NOMO-1 treated with DMSO at 0.1 percent for 48 hours (cell line): ENCODE results near the gene SLC16A12.
"Not testable (repeated sequence)": the region's sequence is repeated elsewhere in the genome, so short reads cannot be mapped to it uniquely, and the experiment has no call there.

Experiments
- DNase-seq: peaks from one replicate; lab custom pipeline; 2025; ENCODE audit not compliant: unreplicated experiment; lab: John Stamatoyannopoulos, UW

Gene SLC16A12

DNA sequence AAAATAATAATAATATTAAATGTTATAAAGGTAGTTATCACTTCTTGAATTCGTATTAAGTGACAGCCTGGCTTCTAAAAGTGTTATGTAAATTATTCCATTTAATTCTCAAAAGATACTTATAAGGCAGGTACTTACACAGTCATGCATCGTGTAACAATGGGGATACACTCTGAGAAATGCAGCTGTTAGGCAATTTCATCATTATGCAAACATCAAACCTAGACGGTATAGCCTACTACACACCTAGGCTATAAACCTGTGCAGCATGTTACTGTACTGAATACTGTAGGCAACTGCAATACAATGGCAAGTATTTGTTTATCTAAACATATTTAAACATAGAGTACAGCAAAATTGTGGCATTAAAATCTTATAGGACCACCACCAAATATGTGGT lies 141.5 kb downstream of the SLC16A12 start:
- DNase-seq: no peak

DNA sequence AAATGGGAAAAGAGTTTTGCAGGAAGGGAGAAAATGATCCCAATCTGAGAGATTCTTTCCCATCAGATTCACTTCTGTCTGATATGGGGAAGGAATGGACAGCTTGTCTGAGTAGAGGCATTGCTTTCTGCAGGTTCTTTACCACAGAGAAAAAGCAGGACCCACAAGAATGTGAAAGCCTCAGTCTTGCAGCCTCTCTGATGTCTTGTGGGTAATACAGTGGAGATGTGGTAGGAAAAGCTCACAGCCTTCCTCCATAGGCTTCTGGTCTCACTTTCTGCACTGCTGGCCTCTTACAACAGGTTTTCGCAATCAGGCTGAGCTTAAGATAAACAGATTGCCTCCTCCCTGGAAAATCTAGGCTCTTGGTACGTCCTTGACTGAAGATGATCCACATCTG lies 142.4 kb downstream of the SLC16A12 start:
- DNase-seq: peak; percentile 43

DNA sequence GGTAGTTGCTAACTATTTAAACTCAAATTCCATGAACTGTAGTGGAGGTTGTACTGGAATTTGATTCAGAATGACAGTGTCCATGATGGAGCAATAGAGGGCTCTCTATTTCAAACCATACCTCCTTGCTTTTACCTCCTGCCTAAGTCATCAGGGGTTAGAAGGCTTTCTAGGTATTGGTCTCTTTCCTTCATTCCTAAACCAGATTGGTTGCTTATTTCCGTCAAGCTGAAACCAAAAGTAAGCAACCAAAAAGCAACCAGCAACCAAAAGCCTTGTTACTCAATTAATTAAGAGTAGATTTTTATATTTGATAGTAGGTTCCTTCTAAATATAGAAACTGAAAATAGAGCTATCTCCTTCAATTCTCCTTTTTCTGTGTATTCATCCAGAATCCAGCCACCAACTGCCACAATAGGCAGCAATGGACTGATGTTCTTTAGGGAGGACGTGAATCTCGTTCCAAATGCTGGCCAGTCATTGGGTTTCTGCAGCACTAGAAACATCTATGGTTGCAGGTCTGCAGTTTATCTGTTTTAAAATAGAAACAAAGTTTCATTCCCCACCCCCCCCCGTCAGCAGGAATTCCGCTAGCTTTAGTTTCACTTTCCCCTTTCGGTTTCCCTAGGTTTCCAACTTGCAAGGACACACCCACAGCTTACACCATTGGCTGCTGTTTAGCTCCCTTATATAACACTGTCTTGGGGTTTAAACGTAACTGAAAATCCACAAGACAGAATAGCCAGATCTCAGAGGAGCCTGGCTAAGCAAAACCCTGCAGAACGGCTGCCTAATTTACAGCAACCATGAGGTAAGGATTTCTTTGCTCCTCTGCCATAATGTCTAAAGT lies 143.3 kb downstream of the SLC16A12 start, which contains the start of gene IFIT1:
IFIT1 (plus strand) TSS at position 717 of the 850 bp plus-strand sequence; CDS start at position 807, 90 bp downstream.
- peak; percentile 58 for DNase-seq

DNA sequence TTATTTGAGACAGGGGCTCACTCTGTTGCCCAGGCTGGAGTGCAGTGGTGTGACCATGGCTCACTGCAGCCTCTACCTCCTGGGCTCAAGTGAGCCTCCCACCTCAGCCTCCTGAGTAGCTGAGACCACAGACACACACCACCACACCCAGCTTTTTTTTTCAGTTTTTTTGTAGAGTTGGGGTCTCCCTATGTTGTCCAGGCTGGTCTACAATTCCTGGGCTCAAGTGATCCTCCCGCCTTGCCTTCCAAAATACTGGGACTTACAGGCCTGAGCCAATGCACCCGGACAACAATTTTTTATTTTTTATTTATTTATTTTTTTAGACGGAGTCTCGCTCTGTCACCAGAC lies 144.2 kb downstream of the SLC16A12 start:
- DNase-seq: not testable (repeated sequence)

DNA sequence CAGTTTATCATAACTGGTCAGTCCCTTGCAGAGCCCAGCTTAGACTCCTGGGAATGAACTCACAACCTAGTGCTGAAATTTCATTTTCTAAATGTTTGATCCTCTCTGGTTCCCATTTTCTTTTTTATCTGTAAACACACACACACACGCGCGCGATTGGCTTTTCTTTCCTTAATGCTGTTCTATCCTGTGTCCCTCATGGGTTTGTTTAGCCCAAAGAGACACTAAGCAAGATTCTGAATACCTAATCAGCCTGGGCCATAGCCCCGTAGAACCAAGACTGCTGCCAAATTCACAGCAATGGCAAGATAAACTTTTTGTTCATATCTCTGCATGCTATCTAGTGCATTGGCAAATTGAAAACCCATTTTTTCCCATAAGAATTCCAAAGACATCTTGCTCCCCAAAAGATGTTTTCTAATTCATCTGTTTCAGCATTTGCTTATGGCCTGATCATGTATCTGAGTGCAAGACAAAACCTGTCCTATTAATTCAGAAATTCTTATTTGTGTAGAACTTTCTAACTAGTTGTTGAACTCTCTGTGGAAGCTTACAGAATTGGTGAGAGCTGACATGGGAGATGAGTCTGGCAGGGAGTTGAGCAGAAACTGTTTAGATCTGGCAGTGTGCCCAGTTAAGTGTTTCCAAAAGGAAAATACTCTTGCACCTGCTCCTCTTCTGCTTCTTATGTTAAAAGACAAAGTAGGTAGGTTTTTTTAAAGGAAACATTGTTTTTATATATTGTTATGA lies 144.7 kb downstream of the SLC16A12 start:
- DNase-seq: no peak

DNA sequence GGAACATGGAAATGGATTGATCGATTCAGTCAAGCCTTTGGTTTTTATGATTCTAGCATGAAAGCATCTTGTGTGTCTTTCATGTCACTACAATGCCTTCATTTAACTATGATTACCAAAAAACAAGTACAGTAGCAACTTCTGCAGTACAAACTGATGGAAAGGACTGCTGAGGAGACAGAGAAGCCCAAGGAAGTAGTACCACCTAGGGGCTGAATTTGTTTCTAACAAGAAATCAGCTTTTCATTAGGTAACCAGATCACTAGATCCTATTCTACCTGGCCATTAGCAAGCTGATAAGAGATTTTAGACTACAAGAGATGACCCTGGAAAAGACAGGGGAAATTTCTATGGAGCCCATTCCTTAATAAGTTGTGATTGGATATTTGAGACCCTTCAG lies 146.1 kb downstream of the SLC16A12 start:
- peak; percentile 26 for DNase-seq

DNA sequence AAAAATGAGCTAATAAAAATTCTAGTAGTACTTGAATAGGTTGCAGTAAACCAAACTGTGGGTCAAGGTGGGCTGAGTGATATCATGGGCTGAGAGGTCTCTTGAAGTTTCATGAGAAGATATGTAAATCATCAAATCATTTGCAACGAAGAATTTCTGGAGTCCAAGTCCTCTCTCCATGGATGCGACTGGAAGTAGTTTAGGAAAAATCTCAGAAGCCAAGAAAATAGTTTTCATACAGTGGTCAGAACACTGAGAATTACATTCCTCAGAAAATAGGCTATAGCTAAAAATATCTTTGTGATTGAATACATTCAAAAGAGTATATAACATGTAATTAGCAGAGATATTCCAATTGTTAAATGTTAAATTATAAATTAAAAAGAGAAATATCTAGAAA lies 146.6 kb downstream of the SLC16A12 start:
- no peak for DNase-seq

DNA sequence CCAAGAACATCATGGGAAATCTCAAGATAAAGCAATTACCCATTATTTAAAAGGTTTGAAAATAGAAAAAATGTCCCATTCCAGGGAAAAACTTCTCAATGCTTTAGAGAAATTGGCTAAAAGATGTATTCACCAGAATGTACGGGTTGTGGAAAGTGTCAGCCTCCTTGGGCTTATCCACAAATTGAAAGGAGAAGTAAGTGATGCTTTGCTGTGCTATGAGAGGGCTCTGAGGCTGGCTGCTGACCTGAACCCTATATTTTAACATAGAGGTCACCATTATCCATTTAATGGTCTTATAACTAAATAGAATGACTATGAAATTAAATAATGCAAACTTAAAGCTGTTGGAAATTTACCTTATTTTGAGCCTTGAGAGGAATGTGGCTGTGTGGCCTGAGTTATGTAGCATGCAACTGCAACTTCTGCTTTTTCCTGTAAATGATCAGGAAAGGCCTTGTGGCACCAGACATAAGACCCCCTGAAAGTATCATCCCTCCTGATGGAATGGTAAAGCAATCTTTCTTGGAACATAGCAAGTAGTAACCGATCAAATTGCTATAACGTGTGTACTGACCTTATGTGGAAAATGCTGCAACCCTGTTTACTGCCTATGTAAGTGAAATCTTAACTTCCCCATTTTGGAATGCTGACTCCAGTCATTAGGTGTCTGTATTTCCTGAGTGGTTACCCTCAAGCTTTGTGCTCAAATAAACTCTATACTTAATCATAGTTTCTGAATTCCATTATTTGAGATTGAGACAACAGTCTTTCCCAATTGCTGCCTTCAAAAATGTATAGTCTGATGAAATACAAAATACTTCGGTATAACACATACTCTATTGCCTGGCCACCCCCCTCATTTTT lies 150.7 kb downstream of the SLC16A12 start:
- DNase-seq: peak; percentile 90

DNA sequence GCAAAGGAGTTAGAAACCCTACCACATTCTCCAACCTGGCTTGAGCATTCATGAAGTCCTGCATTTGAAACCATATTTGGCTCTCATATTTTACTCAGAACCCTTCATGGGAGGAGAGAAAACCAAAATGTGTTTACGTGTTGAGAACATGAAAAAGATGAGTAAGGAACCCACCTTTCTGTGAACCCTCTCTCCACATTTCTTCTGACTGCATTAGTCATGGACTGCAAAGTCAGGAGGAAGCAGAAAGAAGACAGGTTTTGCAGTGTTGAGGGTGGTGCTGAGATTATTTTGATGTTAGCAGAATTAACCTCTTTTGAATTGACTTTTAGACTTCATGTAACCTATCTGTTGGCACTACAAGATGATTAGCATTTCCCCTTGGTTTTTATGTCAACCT lies 152.6 kb downstream of the SLC16A12 start:
- DNase-seq: no peak
